DMS 273 treated with DMSO at 0.1 percent for 48 hours (cell line): Measurements from ENCODE around the gene RC3H1.
"Not testable (repeated sequence)": the region's sequence is repeated elsewhere in the genome, so short reads cannot be mapped to it uniquely, and the experiment has no call there.

ENCODE experiments used
- DNase-seq: peaks from one replicate; lab custom pipeline; 2025; lab: John Stamatoyannopoulos, UW

Gene RC3H1

DNA sequence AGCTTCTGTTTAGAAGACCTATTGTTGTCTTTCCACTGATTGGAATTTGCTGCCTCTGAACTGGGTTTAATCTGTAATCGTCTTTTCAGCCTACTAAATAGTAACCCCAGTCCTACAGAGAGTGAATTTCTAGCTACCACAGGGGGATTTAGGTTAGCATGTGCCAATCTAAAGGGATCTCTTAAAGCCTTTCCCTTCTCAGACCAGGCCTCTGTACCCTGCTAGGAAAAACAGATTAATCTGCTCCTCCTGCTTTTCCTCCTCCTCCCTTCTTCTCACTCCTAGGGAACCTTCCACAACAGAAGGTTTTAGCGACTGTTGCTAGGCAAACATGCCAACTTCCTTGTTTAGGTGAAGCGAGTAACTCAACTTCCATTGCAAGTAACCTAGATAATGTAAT is 1.3 kb upstream of the RC3H1 start:
- DNase-seq = peak; percentile 19

DNA sequence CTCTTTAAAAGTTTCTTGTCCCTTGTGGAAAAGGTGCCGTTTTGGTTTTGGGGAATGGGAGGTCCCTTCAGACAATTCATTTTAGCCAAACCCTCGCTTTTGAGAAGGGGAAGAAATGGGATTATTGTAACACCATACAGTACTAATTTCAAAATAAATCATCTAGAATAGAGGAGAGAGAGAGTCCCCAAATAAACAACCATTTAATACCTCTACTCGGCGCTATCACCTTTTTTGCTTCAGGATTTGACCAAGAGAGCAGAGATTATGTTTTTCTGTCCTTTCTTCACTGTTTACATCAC is 770 bp upstream of the RC3H1 start:
- DNase-seq = no peak

DNA sequence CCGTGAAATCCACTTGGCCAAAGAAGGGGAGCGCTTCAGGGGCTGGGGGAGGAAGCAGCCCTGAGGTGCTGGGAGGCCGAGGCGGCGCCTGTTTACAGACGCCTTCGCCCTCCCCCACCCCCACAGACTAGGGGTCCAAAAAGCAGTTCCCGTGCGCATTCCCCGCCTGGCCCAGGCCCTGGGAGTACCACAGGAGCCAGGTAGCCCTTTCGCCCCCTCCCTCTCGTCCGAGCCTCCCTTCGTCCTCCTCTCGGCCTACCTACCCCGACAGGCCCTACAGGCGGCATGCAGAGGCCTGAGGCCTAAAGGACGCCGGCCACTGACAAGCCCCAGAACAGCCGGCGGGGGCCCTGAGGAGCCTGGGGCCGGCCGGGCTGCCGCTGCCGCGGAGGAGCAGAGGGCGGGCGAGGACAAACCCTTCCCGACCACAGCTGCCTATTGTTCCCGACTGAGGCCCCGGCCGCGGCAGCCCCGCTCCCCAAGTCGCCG is 522 bp downstream of the RC3H1 start:
- DNase-seq = no peak

DNA sequence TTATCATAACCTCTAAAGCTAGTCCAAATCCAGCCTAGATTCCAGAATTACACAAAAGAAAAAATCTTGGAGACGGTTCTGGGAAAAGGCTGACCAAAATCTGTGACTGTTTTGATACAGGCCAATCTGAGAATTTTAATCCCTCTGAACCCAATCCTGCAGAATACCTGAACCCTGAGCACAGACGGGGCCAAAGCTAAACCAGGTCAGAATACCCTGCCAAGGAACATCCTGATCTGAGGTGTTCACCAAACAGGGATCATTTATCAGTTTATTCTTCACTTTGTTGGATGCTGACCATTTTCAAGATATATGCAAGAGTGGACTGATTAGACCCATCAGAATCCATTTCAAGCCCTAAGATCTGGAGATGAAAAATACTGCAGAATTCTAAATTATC is 3.6 kb downstream of the RC3H1 start:
- DNase-seq = no peak

DNA sequence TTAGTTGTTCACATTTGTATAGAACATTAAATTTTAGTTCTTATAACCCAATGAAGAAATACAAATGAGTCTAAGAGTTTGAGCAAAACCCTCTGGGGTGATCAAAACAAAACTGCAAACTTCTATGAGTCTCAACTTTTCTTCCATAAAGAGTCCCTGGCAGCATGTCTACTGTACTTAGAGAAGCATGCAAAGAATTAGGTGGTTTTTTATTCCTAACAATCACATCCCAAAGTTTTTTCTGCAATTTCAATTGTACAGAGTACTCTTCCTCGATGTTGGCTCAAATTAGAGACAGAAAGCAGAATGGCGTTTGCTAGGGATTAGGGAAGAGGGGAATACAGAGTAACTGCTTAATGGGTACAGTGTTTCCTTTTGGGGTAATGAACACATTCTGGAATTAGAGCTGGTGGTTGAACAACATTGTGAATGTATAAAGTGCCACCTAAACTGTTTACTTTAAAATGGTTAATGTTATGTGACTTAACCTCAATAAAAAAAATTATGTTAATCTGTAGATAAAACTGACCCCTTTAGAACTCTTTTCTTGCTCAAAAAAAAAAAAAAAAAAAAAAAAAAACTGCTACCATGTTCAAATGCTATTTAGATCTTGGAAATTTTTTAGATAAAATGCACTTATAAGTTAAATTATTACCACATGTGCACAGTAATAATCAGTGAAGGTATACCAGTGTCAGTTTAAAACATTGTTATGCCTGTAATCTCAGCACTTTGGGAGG is 4.8 kb downstream of the RC3H1 start:
- DNase-seq = no peak

DNA sequence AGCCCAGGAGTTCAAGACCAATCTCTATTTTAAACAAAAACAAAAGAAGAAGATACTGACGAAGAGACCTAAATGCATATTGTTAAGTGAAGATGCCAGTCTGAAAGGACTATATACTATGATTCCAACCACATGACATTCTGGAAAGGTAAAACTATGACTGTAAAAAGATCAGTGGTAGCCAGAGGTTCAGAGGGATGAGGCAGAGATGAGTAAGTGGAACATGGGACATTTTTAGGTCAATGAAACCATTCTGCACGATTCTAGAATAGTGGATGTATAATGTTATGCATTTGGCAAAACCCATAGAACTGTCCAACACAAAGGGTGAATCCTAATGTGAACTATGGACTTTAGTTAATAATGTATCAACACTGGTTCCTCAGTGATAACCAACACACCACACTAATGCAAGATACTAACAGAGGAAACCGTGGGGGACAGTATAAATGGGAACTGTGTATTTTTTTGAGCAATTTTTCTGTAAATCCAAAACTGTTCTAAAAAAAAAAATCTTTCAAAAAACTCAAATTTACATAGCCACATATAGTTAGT is 8.2 kb downstream of the RC3H1 start:
- no peak for DNase-seq

DNA sequence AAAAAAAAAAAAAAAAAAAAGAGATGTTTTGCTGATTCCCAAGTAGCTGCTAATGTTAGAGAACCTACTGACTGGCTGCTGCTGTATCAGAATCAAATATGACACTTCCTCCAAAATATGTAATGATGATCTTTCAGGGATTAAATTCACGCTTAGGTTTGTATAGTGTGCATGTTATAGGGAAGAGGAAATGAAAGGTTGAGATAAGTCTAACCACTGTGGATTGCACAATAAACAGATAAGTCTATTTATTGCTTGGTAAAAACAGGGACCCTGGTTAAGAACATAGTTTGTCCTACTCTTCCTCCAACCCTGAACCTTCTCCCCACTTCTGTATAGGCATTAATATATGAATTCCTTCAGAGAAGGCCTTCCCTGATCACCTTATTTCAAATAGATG is 13.2 kb downstream of the RC3H1 start:
- DNase-seq = no peak

DNA sequence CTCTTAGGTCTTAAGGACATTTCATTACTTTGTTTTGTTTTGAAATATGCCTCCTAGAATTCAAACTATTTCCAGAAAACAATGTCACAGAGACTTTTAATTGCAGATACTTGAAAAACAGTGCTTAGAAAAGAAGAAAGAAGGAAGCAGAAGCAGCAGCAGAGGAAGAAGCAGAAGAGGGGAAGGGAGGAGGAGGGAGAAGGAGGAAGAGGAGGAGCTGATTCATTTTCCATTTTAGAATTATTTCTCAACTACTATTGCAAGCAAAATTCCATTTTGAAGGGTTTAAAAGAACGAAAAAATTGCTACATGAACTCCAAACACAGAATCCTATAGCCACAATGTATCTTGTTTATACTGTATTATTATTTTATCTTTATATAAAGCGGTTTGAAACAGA is 13.9 kb downstream of the RC3H1 start:
- no peak for DNase-seq

DNA sequence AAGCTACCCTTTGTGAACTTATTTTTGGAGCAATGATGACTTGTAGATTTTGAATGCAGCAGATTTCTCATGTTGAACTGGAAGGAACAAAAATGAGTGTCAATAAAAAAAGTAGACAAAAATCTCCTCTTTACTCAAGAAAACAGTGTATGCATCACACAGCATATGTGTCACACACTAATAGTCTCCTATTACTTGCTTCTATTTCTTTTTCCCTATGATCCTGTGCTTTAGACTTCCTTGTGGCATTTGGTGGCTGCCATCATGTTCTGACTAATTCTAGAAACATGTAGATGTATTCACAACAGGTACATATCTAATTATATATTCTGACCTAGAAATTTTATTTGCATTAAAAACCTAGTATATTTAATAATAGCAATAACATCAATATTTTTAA is 14.3 kb downstream of the RC3H1 start:
- DNase-seq = no peak

DNA sequence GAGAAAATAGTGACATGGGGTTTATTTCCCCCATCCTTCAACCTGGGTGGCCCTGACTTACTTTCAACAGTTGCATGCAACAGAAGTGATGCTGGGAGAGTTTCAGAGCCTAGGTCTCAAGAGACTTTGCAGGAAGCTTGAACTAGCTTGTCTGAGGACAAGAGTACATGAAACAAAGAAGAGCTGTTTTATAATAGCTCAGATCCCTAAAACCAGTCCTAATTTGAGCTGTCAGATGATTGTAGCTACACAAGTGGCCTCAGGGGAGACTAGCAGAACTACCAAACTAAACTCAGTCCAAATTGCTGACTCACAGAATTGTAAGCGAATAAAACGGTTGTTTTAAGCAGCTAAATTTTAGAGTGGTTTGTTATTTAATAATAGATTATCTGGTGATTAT is 17.1 kb downstream of the RC3H1 start:
- no peak for DNase-seq

DNA sequence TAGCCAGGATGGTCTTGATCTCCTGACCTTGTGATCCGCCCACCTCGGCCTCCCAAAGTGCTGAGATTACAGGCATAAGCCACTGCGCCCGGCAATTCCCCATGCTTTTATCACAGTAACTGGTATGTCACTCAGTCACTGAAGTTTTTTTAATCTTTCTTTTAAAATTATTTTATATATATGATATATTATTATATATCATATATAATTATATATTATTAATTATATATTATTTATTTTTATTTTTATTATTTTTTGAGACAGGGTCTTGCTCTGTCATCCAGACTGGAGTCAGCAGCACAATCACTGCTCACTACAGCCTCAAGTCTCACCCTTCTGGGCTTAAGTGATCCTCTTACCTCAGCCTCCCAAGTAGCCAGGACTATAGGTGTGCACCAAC is 18.3 kb downstream of the RC3H1 start:
- DNase-seq = no peak

DNA sequence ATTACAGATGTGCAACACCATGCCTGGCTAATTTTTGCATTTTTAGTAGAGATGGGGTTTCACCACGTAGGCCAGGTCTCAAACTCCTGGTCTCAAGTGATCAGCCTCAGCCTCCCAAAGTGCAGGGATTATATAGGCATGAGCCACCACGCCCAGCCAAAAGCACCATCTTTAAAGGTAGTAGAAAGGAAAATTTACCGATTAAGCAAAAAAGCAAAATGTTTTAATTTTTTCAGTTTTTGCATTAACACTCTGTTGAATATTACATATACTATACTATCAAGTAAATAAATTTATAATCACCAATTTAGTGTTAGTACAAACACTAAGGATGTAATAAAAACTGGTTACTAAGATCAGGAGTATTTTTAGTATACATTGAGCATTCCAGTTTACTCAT is 20.6 kb downstream of the RC3H1 start:
- DNase-seq = no peak

DNA sequence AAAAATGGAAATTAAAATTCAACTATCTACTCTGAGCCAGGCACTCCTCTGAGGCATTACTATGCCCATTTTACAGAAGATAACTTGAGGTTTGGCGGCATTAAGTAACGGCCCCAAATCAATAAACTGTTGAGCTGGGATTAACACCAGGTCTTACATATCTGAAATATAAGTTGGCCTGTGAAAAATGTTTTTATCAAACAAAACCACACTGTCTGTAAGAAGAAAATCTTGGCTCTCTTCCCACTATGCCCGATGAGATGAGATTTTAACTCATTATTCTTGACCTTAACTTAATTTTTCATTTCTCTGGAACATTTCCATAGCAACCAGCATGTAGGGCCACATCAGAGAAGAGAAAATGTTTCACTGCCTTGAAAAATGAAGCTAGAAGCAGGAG is 21.8 kb downstream of the RC3H1 start:
- DNase-seq = no peak

DNA sequence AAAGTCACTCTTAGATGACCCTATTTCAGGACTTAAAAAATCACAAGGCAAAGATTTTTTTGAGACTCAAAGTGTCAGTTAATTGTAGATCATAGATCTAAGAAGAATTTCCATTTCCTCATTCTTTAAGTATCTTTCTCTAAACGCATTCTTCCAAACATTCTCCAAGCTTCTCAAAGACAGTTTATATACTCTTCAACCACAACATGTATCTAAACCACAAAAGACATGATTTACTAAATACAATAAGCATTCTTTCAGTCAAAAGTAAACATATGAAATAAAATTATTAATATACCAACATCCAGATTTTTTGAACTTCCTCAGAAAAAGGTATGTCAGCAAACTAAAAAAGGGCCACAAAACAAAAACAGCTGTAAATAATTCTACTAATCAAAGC is 24.4 kb downstream of the RC3H1 start:
- DNase-seq = no peak

DNA sequence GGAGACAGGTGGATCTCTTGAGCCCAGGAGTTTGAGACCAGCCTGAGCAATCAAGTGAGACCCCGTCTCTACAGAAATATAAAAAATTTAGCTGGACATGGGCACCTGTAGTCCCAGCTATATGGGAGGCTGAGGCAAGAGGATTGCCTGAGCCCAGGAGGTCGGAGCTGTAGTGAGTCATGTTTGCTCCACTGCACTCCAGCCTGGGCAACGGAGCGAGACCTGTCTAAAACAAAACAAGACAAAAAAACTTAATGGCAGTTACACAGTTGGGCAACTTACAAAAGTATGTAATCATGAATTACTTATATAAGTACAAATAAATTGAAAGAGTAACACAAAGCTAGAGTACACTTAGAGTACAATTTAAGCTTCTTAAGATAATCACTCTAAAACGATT is 25.2 kb downstream of the RC3H1 start:
- no peak for DNase-seq

DNA sequence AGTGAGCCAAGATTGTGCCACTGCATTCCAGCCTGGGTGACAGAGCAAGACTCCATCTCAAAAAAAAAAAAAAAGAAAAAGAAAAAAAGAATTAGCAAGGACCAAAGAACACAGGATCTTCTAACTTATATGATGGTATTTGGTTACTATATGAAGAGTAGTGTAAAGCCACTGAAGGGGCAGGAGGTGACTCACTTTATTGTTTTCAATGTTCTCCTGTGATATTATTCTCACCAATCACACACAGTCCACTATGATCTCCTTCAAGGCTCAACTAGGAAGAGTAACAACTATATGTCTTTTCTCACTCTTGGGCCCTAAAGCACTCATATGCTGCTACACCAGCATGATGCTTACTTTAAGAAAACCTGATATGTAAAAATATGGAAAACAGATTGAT is 26.7 kb downstream of the RC3H1 start:
- no peak for DNase-seq

DNA sequence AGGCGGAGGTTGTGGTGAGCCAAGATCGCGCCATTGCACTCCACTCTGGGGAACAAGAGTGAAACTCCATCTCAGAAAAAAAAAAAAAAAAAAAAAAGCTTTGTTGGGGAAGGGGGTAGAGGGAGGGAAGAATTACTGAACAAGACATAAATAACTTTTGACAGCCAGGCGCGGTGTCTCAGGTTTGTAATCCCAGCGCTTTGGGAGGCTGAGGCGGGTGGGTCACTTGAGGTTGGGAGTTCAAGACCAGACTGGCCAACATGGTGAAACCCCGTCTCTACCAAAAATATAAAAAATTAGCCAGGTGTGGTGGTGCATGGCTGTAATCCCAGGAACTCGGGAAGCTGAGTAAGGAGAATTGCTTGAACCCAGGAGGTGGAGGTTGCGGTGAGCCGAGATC is 28.2 kb downstream of the RC3H1 start:
- DNase-seq = not testable (repeated sequence)

DNA sequence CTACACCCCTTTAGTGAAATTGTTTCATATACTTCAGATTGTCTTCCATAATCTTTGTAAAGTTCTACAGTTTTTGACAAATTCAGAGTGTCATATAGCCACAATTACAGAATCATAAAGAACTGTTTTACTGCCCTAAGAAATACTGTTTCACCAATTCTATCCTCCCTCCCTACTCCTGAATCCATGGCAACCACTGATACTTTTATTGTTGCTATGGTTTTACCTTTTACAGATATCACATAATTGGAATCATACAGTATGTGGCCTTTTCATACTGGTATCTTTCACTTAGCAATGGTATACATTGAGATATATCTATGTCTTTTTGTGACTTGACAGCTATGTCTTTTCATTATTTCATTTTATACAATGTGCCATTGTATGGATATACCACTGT is 34.1 kb downstream of the RC3H1 start:
- no peak for DNase-seq

DNA sequence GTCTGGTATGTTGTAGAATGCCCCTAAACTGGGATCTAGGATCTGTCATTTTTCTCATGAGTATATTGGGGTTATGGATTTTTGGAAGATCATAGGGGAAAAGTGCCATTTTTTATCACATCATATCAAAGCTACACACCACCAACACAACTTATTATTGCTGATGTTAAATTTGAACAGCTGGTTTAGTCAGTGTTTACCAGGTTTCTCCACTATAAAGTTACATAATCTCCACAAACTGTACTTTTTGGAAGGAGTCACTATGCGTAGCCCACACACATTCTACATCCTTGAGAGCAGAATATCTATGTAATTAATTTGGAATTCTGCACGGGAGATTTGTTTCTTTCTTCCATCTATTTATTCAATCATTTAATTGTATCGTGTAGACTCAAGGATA is 35.2 kb downstream of the RC3H1 start:
- no peak for DNase-seq

DNA sequence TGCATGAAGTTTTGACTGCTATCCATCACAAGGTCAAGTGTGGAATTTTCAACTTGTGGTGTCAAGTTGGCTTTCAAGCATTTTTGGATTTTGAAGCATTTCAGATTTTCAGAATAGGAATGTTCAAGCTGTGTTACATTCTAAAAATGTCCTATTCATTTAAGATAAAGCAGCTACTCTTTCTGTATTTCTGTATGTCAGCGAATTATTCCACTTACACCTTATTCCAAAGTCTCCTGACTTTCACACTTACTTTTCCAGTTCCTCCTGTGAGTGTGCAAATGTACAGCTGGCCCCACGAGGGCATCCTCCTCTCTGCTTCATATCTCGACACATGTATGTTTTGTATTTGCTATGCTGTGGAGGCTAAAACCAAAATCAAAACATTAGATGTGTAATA is 51.9 kb downstream of the RC3H1 start:
- no peak for DNase-seq

DNA sequence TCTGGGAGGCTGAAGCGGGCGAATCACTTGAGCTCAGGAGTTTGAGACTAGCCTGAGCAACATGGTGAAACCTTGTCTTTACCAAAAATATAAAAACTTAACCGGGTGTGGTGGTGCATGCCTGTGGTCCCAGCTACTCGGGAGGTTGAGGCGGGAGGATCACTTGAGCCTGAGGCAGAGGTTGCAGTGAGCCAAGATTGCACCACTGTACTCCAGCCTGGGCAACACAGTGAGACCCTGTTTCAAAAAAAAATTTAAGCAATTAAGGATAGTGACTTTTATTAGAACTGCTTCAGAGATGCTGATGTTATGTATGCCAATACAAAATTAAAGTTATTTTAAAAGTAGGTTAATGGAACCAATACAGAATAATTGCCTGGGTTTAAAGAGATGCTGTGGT is 56.3 kb downstream of the RC3H1 start:
- DNase-seq = not testable (repeated sequence)

DNA sequence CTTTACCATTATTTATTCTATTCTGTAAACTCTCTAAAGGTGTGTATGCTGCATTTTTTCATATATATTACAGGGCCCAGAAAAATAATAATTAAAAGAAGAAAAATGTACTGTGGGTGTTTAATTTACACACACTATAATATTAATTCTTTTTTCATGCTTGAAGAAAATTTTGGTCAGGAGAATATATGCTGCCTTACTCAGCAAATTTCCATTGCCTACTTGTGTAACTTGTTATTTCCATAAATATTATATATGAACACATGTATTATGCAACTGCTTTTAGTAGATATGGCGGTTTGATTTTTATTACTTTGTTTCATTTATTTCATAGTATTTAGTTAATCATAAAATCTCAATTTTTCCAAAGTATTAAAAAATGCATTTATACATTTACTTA is 58.7 kb downstream of the RC3H1 start:
- DNase-seq = no peak

DNA sequence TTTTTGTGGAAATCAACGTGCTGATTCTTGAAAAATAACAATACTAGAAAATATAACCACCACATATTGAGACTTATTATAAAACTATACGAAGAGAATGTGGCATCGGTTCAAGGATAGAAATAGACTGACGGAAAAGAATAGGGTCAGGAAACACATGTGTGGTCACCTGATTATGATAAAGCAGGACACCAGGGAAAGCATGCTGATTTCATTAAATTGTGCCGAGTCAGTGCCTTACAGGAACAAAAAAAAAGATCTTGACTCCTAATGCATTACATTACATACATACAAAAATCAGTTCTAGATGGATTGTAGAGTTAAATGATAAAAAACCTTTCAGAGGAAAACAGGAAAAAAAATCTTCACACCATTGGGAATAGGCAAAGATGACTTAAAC is 61.5 kb downstream of the RC3H1 start:
- DNase-seq = no peak

DNA sequence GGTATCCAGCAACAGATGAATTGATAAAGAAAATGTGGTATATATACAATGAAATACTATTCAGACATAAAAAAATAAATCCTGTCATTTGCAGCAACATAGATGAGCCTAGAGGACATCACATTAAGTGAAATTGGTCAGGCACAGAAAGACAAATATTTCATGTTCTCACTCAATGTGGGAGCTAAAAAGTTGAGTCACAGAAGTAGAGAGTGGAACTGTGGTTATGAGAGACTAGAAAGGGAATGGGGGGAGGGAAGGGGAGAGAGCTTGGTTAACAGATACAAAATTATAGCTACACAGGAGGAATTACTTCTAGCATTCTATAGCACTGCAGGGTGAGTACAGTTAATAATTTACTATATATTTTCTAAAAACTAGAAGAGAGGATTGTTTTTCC is 68.0 kb downstream of the RC3H1 start:
- DNase-seq = no peak
